HEK293 (cell line): ENCODE data around the gene NLGN4X.

Experiments used
- CTCF ChIA-PET: fragments of 350-600 bp; formaldehyde crosslinking; extraction: SDS; loops from one replicate; lab custom pipeline; 2021; ENCODE audit warnings: antibody characterized with exemption; lab: Yijun Ruan, JAX
- POLR2A ChIA-PET: fragments of 300-600 bp; formaldehyde crosslinking; extraction: SDS; loops from one replicate; lab custom pipeline; 2020; ENCODE audit warnings: antibody characterized with exemption, inconsistent platforms; lab: Yijun Ruan, JAX
- H3K27ac ChIP-seq: fragments of 200-500 bp; sonication (Bioruptor generic); 2 replicates; pipeline ENCODE4 v1.5.1; 2014; ENCODE audit warnings: low read depth, low read length, control low read depth, inconsistent platforms; ENCODE audit errors: extremely low read depth
- H3K36me3 ChIP-seq, 2 experiments: fragments of 200-500 bp in 1 of 2; sonication (Bioruptor generic) in 1 of 2; 1 replicate in 1 of 2; 2 replicates in 1 of 2; pipeline ENCODE4 v1.5.1; 2014 to 2017; ENCODE audit warnings: inconsistent platforms in 2 of 2, low read length in 2 of 2; ENCODE audit not compliant: control insufficient read depth in 2 of 2, insufficient read depth in 1 of 2
- H3K4me1 ChIP-seq: fragments of 200-500 bp; sonication (Bioruptor generic); 2 replicates; pipeline ENCODE4 v1.5.1; 2014; ENCODE audit warnings: mild to moderate bottlenecking, low read length, inconsistent platforms; ENCODE audit not compliant: control insufficient read depth, insufficient read depth
- H3K4me3 ChIP-seq: 2 replicates; pipeline ENCODE4 v1.5.1; 2011; ENCODE audit warnings: low read depth, mild to moderate bottlenecking, control low read depth, low read length, moderate library complexity
- H3K9me3 ChIP-seq: fragments of 200-500 bp; sonication (Bioruptor generic); 2 replicates; pipeline ENCODE4 v1.5.1; 2014; ENCODE audit warnings: low read depth, low read length, inconsistent platforms; ENCODE audit not compliant: control insufficient read depth, insufficient read depth
- GFI1B ChIP-seq: fragments of 450-650 bp; formaldehyde crosslinking; IDR thresholded peaks from 2 replicates; pipeline ENCODE4 v1.5.1; 2016; ENCODE audit warnings: missing biosample characterization, missing genetic modification characterization
- HOXA7 ChIP-seq: sonication (generic); formaldehyde crosslinking; IDR thresholded peaks from 2 replicates; pipeline ENCODE4 v1.8.1; 2022; ENCODE audit warnings: missing genetic modification reagents, borderline replicate concordance
- KLF1 ChIP-seq: fragments of 450-650 bp; formaldehyde crosslinking; IDR thresholded peaks from 2 replicates; pipeline ENCODE4 v1.5.1; 2016; ENCODE audit warnings: missing biosample characterization, missing genetic modification characterization
- REST ChIP-seq: fragments of 450-650 bp; formaldehyde crosslinking; IDR thresholded peaks from 2 replicates; pipeline ENCODE4 v1.5.1; 2016; ENCODE audit warnings: missing biosample characterization, missing genetic modification characterization
- SALL2 ChIP-seq: fragments of 450-650 bp; formaldehyde crosslinking; IDR thresholded peaks from 2 replicates; pipeline ENCODE4 v1.5.0; 2017; ENCODE audit warnings: missing biosample characterization, mild to moderate bottlenecking, missing genetic modification characterization, borderline replicate concordance
- TCF7L2 ChIP-seq: IDR thresholded peaks from 2 replicates; pipeline ENCODE4 v1.6.1; 2011; ENCODE audit warnings: low read depth, mild to moderate bottlenecking, inconsistent platforms, low read length, moderate library complexity, borderline replicate concordance
- YY1 ChIP-seq: fragments of 450-650 bp; formaldehyde crosslinking; IDR thresholded peaks from 2 replicates; pipeline ENCODE4 v1.5.1; 2018; ENCODE audit warnings: missing biosample characterization, missing genetic modification characterization
- ZNF146 ChIP-seq: fragments of 450-650 bp; formaldehyde crosslinking; IDR thresholded peaks from 2 replicates; pipeline ENCODE4 v1.5.1; 2016; ENCODE audit warnings: missing biosample characterization, missing genetic modification characterization
- ZNF157 ChIP-seq: fragments of 450-650 bp; formaldehyde crosslinking; IDR thresholded peaks from 2 replicates; pipeline ENCODE4 v1.5.1; 2016; ENCODE audit warnings: missing biosample characterization, missing genetic modification characterization
- ZNF169 ChIP-seq: fragments of 450-650 bp; formaldehyde crosslinking; IDR thresholded peaks from 2 replicates; pipeline ENCODE4 v1.5.1; 2016; ENCODE audit warnings: missing biosample characterization, missing genetic modification characterization
- ZNF26 ChIP-seq: fragments of 450-650 bp; formaldehyde crosslinking; IDR thresholded peaks from 2 replicates; pipeline ENCODE4 v1.5.1; 2016; ENCODE audit warnings: missing biosample characterization, missing genetic modification characterization
- ZNF274 ChIP-seq, 2 experiments: fragments of 200-500 bp in 1 of 2; fragments of 450-650 bp in 1 of 2; sonication (Bioruptor generic) in 1 of 2; formaldehyde crosslinking in 1 of 2; IDR thresholded peaks; 2 replicates each; pipeline versions ENCODE4 v1.5.1 to v1.6.1; 2014 to 2016; ENCODE audit warnings: borderline replicate concordance in 1 of 2, inconsistent platforms in 1 of 2, low read length in 1 of 2, missing biosample characterization in 1 of 2, missing genetic modification characterization in 1 of 2
- ZNF302 ChIP-seq: fragments of 450-650 bp; formaldehyde crosslinking; IDR thresholded peaks from 2 replicates; pipeline ENCODE4 v1.5.1; 2016; ENCODE audit warnings: missing biosample characterization, missing genetic modification characterization, low read depth
- ZNF692 ChIP-seq: fragments of 450-650 bp; formaldehyde crosslinking; IDR thresholded peaks from 2 replicates; pipeline ENCODE4 v1.5.1; 2016; ENCODE audit warnings: missing biosample characterization, missing genetic modification characterization
- ZNF776 ChIP-seq: fragments of 450-650 bp; formaldehyde crosslinking; IDR thresholded peaks from 2 replicates; pipeline ENCODE4 v1.5.0; 2017; ENCODE audit warnings: missing biosample characterization, missing genetic modification characterization, borderline replicate concordance
- ZNF791 ChIP-seq: fragments of 450-650 bp; formaldehyde crosslinking; IDR thresholded peaks from 2 replicates; pipeline ENCODE4 v1.5.1; 2016; ENCODE audit warnings: missing biosample characterization, missing genetic modification characterization
- TF ChIP-seq, protein P1 (sequence below): fragments of 450-650 bp; formaldehyde crosslinking; IDR thresholded peaks from 2 replicates; pipeline ENCODE4 v1.5.1; 2016; ENCODE audit warnings: missing biosample characterization, missing genetic modification characterization

Gene NLGN4X

GRCh38 chrX:6024204-6024603, 204.5 kb downstream of the NLGN4X start:
- Histone ChIP-seq H3K4me3 (no peak overlapping the region), H3K9me3 (no peaks in the 10 kb centered on the region), H3K4me1 (no peaks in the 10 kb centered on the region), H3K27ac (no peak overlapping the region), H3K36me3 (no peaks in the 10 kb centered on the region)
- TF ChIP-seq YY1 (tag by site-specific recombination): no peak
- POLR2A ChIA-PET: no interaction called here
- CTCF ChIA-PET: no interaction called here

GRCh38 chrX:6021316-6022091, 207.2 kb downstream of the NLGN4X start:
- ChIA-PET POLR2A (no interaction called here), CTCF (interaction anchor here (0.6 kb wide), 1 partner anchor 1685 kb away, joined by 3 read pairs; no protein-coding TSS in a partner anchor)
- H3K9me3 ChIP-seq: no peaks in the 10 kb centered on the region
- no peak overlapping the region for H3K27ac ChIP-seq
- H3K4me3 ChIP-seq: no peak overlapping the region
- H3K36me3 ChIP-seq: no peaks in the 10 kb centered on the region
- TF ChIP-seq REST (tag by site-specific recombination) (no peak), ZNF169 (tag by site-specific recombination) (no peak), ZNF26 (tag by site-specific recombination) (no peak), ZNF776 (tag by site-specific recombination) (no peak), ZNF692 (tag by site-specific recombination) (no peak), ZNF157 (tag by site-specific recombination) (no peak), ZNF302 (tag by site-specific recombination) (no peak), ZNF146 (no peak), KLF1 (tag by site-specific recombination) (no peak), SALL2 (tag by site-specific recombination) (no peak)
- TF ChIP-seq, protein P1, sequence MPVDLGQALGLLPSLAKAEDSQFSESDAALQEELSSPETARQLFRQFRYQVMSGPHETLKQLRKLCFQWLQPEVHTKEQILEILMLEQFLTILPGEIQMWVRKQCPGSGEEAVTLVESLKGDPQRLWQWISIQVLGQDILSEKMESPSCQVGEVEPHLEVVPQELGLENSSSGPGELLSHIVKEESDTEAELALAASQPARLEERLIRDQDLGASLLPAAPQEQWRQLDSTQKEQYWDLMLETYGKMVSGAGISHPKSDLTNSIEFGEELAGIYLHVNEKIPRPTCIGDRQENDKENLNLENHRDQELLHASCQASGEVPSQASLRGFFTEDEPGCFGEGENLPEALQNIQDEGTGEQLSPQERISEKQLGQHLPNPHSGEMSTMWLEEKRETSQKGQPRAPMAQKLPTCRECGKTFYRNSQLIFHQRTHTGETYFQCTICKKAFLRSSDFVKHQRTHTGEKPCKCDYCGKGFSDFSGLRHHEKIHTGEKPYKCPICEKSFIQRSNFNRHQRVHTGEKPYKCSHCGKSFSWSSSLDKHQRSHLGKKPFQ (tag by site-specific recombination): no peak
- no peaks in the 10 kb centered on the region for H3K4me1 ChIP-seq

GRCh38 chrX:6019076-6019475, 209.6 kb downstream of the NLGN4X start:
- POLR2A ChIA-PET: no interaction called here
- Histone ChIP-seq H3K27ac (no peak overlapping the region), H3K4me1 (no peaks in the 10 kb centered on the region), H3K9me3 (no peaks in the 10 kb centered on the region), H3K4me3 (no peak overlapping the region), H3K36me3 (no peaks in the 10 kb centered on the region)
- CTCF ChIA-PET: no interaction called here
- no peak for TF ChIP-seq ZNF274 (IDR thresholded peaks at IDR 0.05; ENCODE audit: low read length)
- no peak for TF ChIP-seq ZNF274 (tag by site-specific recombination; IDR thresholded peaks at IDR 0.05; ENCODE audit: borderline replicate concordance)
- no peak for TF ChIP-seq HOXA7 (CRISPR knock-in tag)
- no peak for TF ChIP-seq GFI1B (tag by site-specific recombination)
- TF ChIP-seq ZNF791 (tag by site-specific recombination): no peak
- no peak for TF ChIP-seq ZNF776 (tag by site-specific recombination)
- no peak for TF ChIP-seq TCF7L2
- TF ChIP-seq ZNF302 (tag by site-specific recombination): no peak
